Measurements from ENCODE around the gene TSGA10IP. TPM values are rescaled to one million over a fixed set of nuclear protein-coding genes. Genes with fewer than 3 reads are reported as not detected.

The TSGA10IP gene
- total and polyA plus RNA-seq, 10 of the 15 experiments (the other 5 are each of a cell fraction or from before 2014, with no cell fraction given) = not detected

DNA sequence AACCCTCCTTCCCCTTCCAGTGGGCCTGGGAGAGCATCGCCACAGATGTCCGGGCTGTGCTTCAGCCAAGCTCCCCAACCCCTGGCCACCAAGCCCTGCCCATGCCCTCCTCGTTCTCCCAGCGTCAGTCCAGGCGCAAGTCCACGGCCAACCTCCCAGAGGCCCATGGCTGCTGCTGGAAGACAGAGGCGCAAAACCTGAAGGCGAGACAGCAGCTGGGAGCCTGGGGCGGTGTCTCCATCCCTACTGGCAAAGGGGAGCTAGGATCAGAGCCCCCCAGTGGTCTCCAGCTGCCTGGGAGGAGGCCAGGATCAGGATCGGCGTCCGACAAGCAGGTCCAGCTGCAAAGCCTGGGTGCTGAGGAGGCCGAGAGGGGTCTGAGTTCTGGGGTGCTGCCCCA is 1.9 kb downstream of the TSGA10IP start:
- Histone ChIP-seq H3K27me3 (replicated peaks in 1 of 2; ENCODE audit: control insufficient read depth in 2 of 2, insufficient read depth in 2 of 2, low read length in 1 of 2) (no peaks in the 10 kb centered on the region), H3K9me3 (replicated peaks; ENCODE audit: control insufficient read depth, insufficient read depth, low read length) (no peaks in the 10 kb centered on the region), H3K4me2 (ENCODE audit: control insufficient read depth, insufficient read depth) (no peak overlapping the region), H3K36me3 (ENCODE audit: control insufficient read depth in 2 of 2, insufficient read depth in 2 of 2, low read length in 1 of 2) (no peaks in the 10 kb centered on the region), H3K79me2 (ENCODE audit: control insufficient read depth, insufficient read depth, low read length) (no peaks in the 10 kb centered on the region), H2AFZ (ENCODE audit: control insufficient read depth, low read depth, low read length) (no peak overlapping the region), H3K27ac (ENCODE audit: control insufficient read depth, insufficient read depth) (no peak overlapping the region), H4K20me1 (ENCODE audit: control insufficient read depth, insufficient read depth) (no peaks in the 10 kb centered on the region), H3K4me3 (no peak overlapping the region), H3K9ac (ENCODE audit: control insufficient read depth, insufficient read depth, low read length) (no peak overlapping the region), H3K4me1 (ENCODE audit: control insufficient read depth, insufficient read depth, low read length) (no peaks in the 10 kb centered on the region)
- intact Hi-C loops (cut with micrococcal nuclease; ENCODE audit: unreplicated experiment) (no loop called here), in situ Hi-C loops (cut with MboI) (no loop called here)
- CTCF ChIA-PET = interaction anchor here (1.0 kb wide), 1 partner anchor 75 kb away, joined by 3 read pairs; no protein-coding TSS in a partner anchor
- no peak for TF ChIP-seq CBX5 (IDR thresholded peaks at IDR 0.05; ENCODE audit: low read depth)
- no peak for TF ChIP-seq ATF7 (IDR thresholded peaks at IDR 0.05; ENCODE audit: low read depth)
- TF ChIP-seq ELK1 (IDR thresholded peaks at IDR 0.05; ENCODE audit: low read depth, low read length) = no peak
- no peak for TF ChIP-seq ASH2L (IDR thresholded peaks at IDR 0.05; ENCODE audit: borderline replicate concordance, low read depth)
- TF ChIP-seq CREM (IDR thresholded peaks at IDR 0.05; ENCODE audit: low read depth) = no peak
- TF ChIP-seq MTA3 (IDR thresholded peaks at IDR 0.05; ENCODE audit: borderline replicate concordance, low read length) = no peak
- FAIRE-seq (no peak), ATAC-seq (no peak), DNase-seq (ENCODE audit: low read depth, low spot score) (no peak)
- WGBS (ENCODE audit: insufficient coverage, insufficient replicate concordance, low lambda C conversion rate, missing lambda C conversion rate) = 76% methylated on average over 13 of the region's 13 CpGs
- SMC1A ChIA-PET (ENCODE audit: uncharacterized antibody, unreplicated experiment) = no interaction called here
- POLR2A ChIA-PET = no interaction called here
- no TSS peak for BruUV-seq (replicated peaks)
- RAD21 ChIA-PET (ENCODE audit: unreplicated experiment) = no interaction called here

DNA sequence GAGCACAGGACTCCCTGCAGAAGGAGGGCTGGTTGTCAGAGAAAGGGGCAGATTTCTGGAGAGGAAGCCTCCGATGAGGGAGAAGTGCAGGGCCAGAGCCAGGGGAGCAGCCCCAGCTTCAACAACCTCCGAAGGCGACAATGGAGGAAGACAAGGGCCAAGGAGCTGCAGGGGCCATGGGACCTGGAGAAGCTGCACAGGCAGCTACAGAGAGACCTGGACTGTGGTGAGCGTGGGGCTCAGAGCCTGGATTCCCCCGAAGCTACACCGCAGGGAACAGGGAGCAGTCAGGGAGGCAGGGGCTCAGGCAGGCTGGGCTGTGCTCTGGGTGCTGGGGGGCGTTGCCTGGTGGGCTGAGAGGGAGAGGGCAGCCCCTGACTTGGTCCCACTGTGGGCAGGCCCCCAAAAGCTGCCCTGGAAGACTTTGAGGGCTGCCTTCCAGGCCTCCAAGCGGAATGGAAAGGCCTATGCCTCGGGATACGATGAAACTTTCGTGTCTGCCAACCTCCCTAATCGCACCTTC is 2.4 kb downstream of the TSGA10IP start:
- FAIRE-seq (no peak), DNase-seq (ENCODE audit: low read depth, low spot score) (no peak), ATAC-seq (no peak)
- no peaks in the 10 kb centered on the region for H3K9me3 ChIP-seq (replicated peaks; ENCODE audit: control insufficient read depth, insufficient read depth, low read length)
- in situ Hi-C loops (cut with MboI) = no loop called here
- no TSS peak for BruUV-seq (replicated peaks)
- WGBS (ENCODE audit: insufficient coverage, insufficient replicate concordance, low lambda C conversion rate, missing lambda C conversion rate) = 56% methylated on average over 12 of the region's 12 CpGs
- POLR2A ChIA-PET = no interaction called here
- no peaks in the 10 kb centered on the region for H3K79me2 ChIP-seq (ENCODE audit: control insufficient read depth, insufficient read depth, low read length)
- no peak overlapping the region for H3K4me2 ChIP-seq (ENCODE audit: control insufficient read depth, insufficient read depth)
- H4K20me1 ChIP-seq (ENCODE audit: control insufficient read depth, insufficient read depth) = no peaks in the 10 kb centered on the region
- RAD21 ChIA-PET (ENCODE audit: unreplicated experiment) = no interaction called here
- no peak overlapping the region for H3K27ac ChIP-seq (ENCODE audit: control insufficient read depth, insufficient read depth)
- H3K4me3 ChIP-seq = no peak overlapping the region
- SMC1A ChIA-PET (ENCODE audit: uncharacterized antibody, unreplicated experiment) = no interaction called here
- H3K9ac ChIP-seq (ENCODE audit: control insufficient read depth, insufficient read depth, low read length) = no peak overlapping the region
- H3K27me3 ChIP-seq (replicated peaks in 1 of 2; ENCODE audit: control insufficient read depth in 2 of 2, insufficient read depth in 2 of 2, low read length in 1 of 2) = no peaks in the 10 kb centered on the region
- intact Hi-C loops (cut with micrococcal nuclease; ENCODE audit: unreplicated experiment) = no loop called here
- H2AFZ ChIP-seq (ENCODE audit: control insufficient read depth, low read depth, low read length) = no peak overlapping the region
- no peaks in the 10 kb centered on the region for H3K36me3 ChIP-seq (ENCODE audit: control insufficient read depth in 2 of 2, insufficient read depth in 2 of 2, low read length in 1 of 2)
- no peaks in the 10 kb centered on the region for H3K4me1 ChIP-seq (ENCODE audit: control insufficient read depth, insufficient read depth, low read length)
- CTCF ChIA-PET = interaction anchor here (1.0 kb wide), 1 partner anchor 75 kb away, joined by 3 read pairs; no protein-coding TSS in a partner anchor
- TF ChIP-seq KDM1A (IDR thresholded peaks at IDR 0.05; ENCODE audit: borderline replicate concordance) = no peak
- TF ChIP-seq SPI1 (IDR thresholded peaks at IDR 0.05; ENCODE audit: borderline replicate concordance, insufficient read depth, low read depth, low read length) = no peak
- no peak for TF ChIP-seq CEBPB (IDR thresholded peaks at IDR 0.05; ENCODE audit: borderline replicate concordance in 1 of 2, low read depth in 2 of 2, low read length in 2 of 2)
- TF ChIP-seq NR2F1 (conservative IDR thresholded peaks at IDR 0.05) = no peak
- TF ChIP-seq STAT3 (IDR thresholded peaks at IDR 0.05; ENCODE audit: low read depth, low read length) = no peak
- no peak for TF ChIP-seq MXI1 (IDR thresholded peaks at IDR 0.05; ENCODE audit: low read depth, low read length)
- no peak for TF ChIP-seq SMAD1 (IDR thresholded peaks at IDR 0.05; ENCODE audit: low read depth, partially characterized antibody)
- no peak for TF ChIP-seq ELK1 (IDR thresholded peaks at IDR 0.05; ENCODE audit: low read depth, low read length)
- no peak for TF ChIP-seq NR2C2 (IDR thresholded peaks at IDR 0.05; ENCODE audit: borderline replicate concordance, control insufficient read depth, insufficient read length, low read depth)
- TF ChIP-seq, protein P1, sequence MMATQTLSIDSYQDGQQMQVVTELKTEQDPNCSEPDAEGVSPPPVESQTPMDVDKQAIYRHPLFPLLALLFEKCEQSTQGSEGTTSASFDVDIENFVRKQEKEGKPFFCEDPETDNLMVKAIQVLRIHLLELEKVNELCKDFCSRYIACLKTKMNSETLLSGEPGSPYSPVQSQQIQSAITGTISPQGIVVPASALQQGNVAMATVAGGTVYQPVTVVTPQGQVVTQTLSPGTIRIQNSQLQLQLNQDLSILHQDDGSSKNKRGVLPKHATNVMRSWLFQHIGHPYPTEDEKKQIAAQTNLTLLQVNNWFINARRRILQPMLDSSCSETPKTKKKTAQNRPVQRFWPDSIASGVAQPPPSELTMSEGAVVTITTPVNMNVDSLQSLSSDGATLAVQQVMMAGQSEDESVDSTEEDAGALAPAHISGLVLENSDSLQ (IDR thresholded peaks at IDR 0.05) = no peak
- no peak for TF ChIP-seq MTA2 (IDR thresholded peaks at IDR 0.05; ENCODE audit: low read depth)
